GM12878 (cell line): Measurements from ENCODE around the gene ATP5ME.

Experiments used
- CBFB ChIP-seq: IDR thresholded peaks from 2 replicates; pipeline ENCODE4 v1.6.1; 2016; ENCODE audit warnings: antibody characterized with exemption, low read depth
- EGR1 ChIP-seq, 2 experiments: IDR thresholded peaks; 1 replicate in 1 of 2; 2 replicates in 1 of 2; pipeline ENCODE4 v1.6.1; 2011 to 2012; ENCODE audit warnings: low read depth in 2 of 2, low read length in 2 of 2, borderline replicate concordance in 1 of 2, mild to moderate bottlenecking in 1 of 2, moderate library complexity in 1 of 2
- FOS ChIP-seq: IDR thresholded peaks from 3 replicates; pipeline ENCODE4 v1.6.1; 2011; ENCODE audit warnings: borderline replicate concordance; ENCODE audit not compliant: insufficient read length; ENCODE audit errors: extremely low read depth
- HCFC1 ChIP-seq: fragments of 150-350 bp; IDR thresholded peaks from 2 replicates; pipeline ENCODE4 v1.6.1; 2014; ENCODE audit warnings: low read length
- POLR2AphosphoS5 ChIP-seq: IDR thresholded peaks from 2 replicates; pipeline ENCODE4 v1.6.1; 2011; ENCODE audit warnings: mild to moderate bottlenecking, low read length, inconsistent platforms

- TF ChIP-seq CBFB, result no peak
- TF ChIP-seq POLR2AphosphoS5, result no peak
- TF ChIP-seq HCFC1, result no peak
- TF ChIP-seq FOS, result no peak
- no peak for TF ChIP-seq EGR1 (IDR thresholded peaks at IDR 0.05; ENCODE audit: borderline replicate concordance in 1 of 2, low read depth in 2 of 2, low read length in 2 of 2)
These were observed 15.6 kb upstream of the ATP5ME start for GRCh38 chr4:689723-690122.
